ENCODE data around the gene CD40. TPM values are rescaled to one million over a fixed set of nuclear protein-coding genes. Genes with fewer than 3 reads are reported as not detected.

Gene CD40
- polyA plus RNA-seq, 1 of the 3 experiments (the other 2 are of a cell fraction): not detected

DNA sequence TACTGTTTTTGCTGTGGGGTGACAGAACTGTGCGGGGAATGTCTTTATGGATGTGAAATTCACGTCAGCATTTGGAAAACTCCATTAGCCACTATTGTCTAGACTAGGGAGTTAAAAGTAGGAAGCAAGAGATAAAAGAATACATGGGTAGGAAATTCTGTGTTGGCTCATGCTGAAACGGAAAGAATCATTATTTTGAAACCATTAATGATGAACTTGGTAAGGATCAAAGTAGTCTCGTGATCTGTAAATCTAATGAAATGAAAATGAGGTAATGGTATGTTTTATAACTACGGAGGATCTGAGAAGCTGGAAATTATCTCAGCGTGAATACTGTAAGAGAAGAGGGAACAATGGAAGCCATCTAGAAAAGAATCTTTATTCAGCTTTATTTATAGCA lies 11.1 kb upstream of the CD40 start:
- H3K9me2 ChIP-seq: no peaks in the 10 kb centered on the region
- ChIA-PET CTCF (interaction anchor here (1.3 kb wide), 1 partner anchor 21 kb away, joined by 6 read pairs; no protein-coding TSS in a partner anchor), POLR2A (no interaction called here)
- TF ChIP-seq, protein P1, sequence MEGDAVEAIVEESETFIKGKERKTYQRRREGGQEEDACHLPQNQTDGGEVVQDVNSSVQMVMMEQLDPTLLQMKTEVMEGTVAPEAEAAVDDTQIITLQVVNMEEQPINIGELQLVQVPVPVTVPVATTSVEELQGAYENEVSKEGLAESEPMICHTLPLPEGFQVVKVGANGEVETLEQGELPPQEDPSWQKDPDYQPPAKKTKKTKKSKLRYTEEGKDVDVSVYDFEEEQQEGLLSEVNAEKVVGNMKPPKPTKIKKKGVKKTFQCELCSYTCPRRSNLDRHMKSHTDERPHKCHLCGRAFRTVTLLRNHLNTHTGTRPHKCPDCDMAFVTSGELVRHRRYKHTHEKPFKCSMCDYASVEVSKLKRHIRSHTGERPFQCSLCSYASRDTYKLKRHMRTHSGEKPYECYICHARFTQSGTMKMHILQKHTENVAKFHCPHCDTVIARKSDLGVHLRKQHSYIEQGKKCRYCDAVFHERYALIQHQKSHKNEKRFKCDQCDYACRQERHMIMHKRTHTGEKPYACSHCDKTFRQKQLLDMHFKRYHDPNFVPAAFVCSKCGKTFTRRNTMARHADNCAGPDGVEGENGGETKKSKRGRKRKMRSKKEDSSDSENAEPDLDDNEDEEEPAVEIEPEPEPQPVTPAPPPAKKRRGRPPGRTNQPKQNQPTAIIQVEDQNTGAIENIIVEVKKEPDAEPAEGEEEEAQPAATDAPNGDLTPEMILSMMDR (IDR thresholded peaks at IDR 0.05): no peak
- TF ChIP-seq SIN3A (IDR thresholded peaks at IDR 0.05; ENCODE audit: borderline replicate concordance, low read depth, low read length) (no peak), MEF2A (IDR thresholded peaks at IDR 0.05; ENCODE audit: borderline replicate concordance, low read depth) (no peak), EP300 (IDR thresholded peaks at IDR 0.05; ENCODE audit: borderline replicate concordance in 1 of 2, low read depth in 1 of 2, low read length in 1 of 2) (no peak), RFX5 (IDR thresholded peaks at IDR 0.05; ENCODE audit: low read length) (no peak), RCOR1 (IDR thresholded peaks at IDR 0.05; ENCODE audit: low read length) (no peak), SMC3 (IDR thresholded peaks at IDR 0.05; ENCODE audit: low read depth, low read length) (no peak), CHD2 (IDR thresholded peaks at IDR 0.05; ENCODE audit: low read length, partially characterized antibody) (no peak), EZH2phosphoT487 (IDR thresholded peaks at IDR 0.05; ENCODE audit: borderline replicate concordance, low read depth) (no peak), RXRA (IDR thresholded peaks at IDR 0.05; ENCODE audit: borderline replicate concordance, low read depth) (no peak), NRF1 (IDR thresholded peaks at IDR 0.05; ENCODE audit: low read depth, low read length) (no peak), FOXM1 (IDR thresholded peaks at IDR 0.05; ENCODE audit: low read depth) (no peak), MXI1 (IDR thresholded peaks at IDR 0.05; ENCODE audit: low read depth, low read length) (no peak), NFIC (IDR thresholded peaks at IDR 0.05; ENCODE audit: borderline replicate concordance) (no peak)
- TF ChIP-seq, protein P2, sequence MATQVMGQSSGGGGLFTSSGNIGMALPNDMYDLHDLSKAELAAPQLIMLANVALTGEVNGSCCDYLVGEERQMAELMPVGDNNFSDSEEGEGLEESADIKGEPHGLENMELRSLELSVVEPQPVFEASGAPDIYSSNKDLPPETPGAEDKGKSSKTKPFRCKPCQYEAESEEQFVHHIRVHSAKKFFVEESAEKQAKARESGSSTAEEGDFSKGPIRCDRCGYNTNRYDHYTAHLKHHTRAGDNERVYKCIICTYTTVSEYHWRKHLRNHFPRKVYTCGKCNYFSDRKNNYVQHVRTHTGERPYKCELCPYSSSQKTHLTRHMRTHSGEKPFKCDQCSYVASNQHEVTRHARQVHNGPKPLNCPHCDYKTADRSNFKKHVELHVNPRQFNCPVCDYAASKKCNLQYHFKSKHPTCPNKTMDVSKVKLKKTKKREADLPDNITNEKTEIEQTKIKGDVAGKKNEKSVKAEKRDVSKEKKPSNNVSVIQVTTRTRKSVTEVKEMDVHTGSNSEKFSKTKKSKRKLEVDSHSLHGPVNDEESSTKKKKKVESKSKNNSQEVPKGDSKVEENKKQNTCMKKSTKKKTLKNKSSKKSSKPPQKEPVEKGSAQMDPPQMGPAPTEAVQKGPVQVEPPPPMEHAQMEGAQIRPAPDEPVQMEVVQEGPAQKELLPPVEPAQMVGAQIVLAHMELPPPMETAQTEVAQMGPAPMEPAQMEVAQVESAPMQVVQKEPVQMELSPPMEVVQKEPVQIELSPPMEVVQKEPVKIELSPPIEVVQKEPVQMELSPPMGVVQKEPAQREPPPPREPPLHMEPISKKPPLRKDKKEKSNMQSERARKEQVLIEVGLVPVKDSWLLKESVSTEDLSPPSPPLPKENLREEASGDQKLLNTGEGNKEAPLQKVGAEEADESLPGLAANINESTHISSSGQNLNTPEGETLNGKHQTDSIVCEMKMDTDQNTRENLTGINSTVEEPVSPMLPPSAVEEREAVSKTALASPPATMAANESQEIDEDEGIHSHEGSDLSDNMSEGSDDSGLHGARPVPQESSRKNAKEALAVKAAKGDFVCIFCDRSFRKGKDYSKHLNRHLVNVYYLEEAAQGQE (IDR thresholded peaks at IDR 0.05; ENCODE audit: low read depth, low read length): no peak
- TF ChIP-seq, protein P3, sequence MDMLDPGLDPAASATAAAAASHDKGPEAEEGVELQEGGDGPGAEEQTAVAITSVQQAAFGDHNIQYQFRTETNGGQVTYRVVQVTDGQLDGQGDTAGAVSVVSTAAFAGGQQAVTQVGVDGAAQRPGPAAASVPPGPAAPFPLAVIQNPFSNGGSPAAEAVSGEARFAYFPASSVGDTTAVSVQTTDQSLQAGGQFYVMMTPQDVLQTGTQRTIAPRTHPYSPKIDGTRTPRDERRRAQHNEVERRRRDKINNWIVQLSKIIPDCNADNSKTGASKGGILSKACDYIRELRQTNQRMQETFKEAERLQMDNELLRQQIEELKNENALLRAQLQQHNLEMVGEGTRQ (IDR thresholded peaks at IDR 0.05; ENCODE audit: borderline replicate concordance, low read depth, low read length): no peak
- TF ChIP-seq, protein P4, sequence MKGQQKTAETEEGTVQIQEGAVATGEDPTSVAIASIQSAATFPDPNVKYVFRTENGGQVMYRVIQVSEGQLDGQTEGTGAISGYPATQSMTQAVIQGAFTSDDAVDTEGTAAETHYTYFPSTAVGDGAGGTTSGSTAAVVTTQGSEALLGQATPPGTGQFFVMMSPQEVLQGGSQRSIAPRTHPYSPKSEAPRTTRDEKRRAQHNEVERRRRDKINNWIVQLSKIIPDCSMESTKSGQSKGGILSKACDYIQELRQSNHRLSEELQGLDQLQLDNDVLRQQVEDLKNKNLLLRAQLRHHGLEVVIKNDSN (IDR thresholded peaks at IDR 0.05; ENCODE audit: borderline replicate concordance, low read depth): no peak
- no peak overlapping the region for H2AFZ ChIP-seq (ENCODE audit: low read depth)
- no peaks in the 10 kb centered on the region for H3K4me1 ChIP-seq (ENCODE audit: control insufficient read depth in 1 of 2, insufficient read depth in 2 of 2, low read depth in 1 of 2, low read length in 1 of 2)
- H3F3A ChIP-seq (replicated peaks; ENCODE audit: insufficient read depth): no peaks in the 10 kb centered on the region
- H4K20me1 ChIP-seq (ENCODE audit: insufficient read depth): no peaks in the 10 kb centered on the region
- H3K36me3 ChIP-seq (replicated peaks in 1 of 2; ENCODE audit: control insufficient read depth in 1 of 2, insufficient read depth in 2 of 2, low read length in 1 of 2): no peaks in the 10 kb centered on the region
- H3K9me3 ChIP-seq: no peaks in the 10 kb centered on the region
- no peak overlapping the region for H3K4me3 ChIP-seq (ENCODE audit: low read depth in 2 of 2, low read length in 1 of 2)
- WGBS (ENCODE audit: low lambda C conversion rate): 40% methylated on average over 6 of the region's 6 CpGs
- peaks cover 11% of the 10 kb centered on the region for H3K27me3 ChIP-seq (ENCODE audit: insufficient read depth)
- no peak overlapping the region for H3K4me2 ChIP-seq
- no peak for DNase-seq
- no peak overlapping the region for H3K27ac ChIP-seq (ENCODE audit: low read depth in 2 of 2, low read length in 1 of 2)
- H3K79me2 ChIP-seq (ENCODE audit: insufficient read depth): no peaks in the 10 kb centered on the region
- no peak overlapping the region for H3K9ac ChIP-seq
